T follicular helper cell (primary cell): ENCODE results near the gene CBR1.
"Not testable (repeated sequence)": the region's sequence is repeated elsewhere in the genome, so short reads cannot be mapped to it uniquely, and the experiment has no call there.

ENCODE experiments used
- DNase-seq: peaks from one replicate; pipeline ENCODE4 v3.0.0-alpha.2; 2020; ENCODE audit warnings: low read depth

Gene CBR1

GRCh38 chr21:36079671-36080070 lies 9.8 kb downstream of the CBR1 start:
- DNase-seq: no peak

- DNase-seq: no peak
Measured at GRCh38 chr21:36080386-36080785, 10.6 kb downstream of the CBR1 start.

- no peak for DNase-seq
Measured at GRCh38 chr21:36082237-36082664, 12.4 kb downstream of the CBR1 start.

- no peak for DNase-seq
Measured at GRCh38 chr21:36087362-36088138, 17.7 kb downstream of the CBR1 start.

GRCh38 chr21:36089946-36090345 lies 20.1 kb downstream of the CBR1 start:
- DNase-seq: no peak

- no peak for DNase-seq
Measured at GRCh38 chr21:36092681-36093080, 22.9 kb downstream of the CBR1 start.

- no peak for DNase-seq
Measured at GRCh38 chr21:36093512-36093911, 23.7 kb downstream of the CBR1 start.

- DNase-seq: no peak
Measured at GRCh38 chr21:36096398-36097290, 26.8 kb downstream of the CBR1 start.

GRCh38 chr21:36097427-36098181 lies 27.8 kb downstream of the CBR1 start:
- DNase-seq: no peak

GRCh38 chr21:36098182-36098532 lies 28.3 kb downstream of the CBR1 start:
- DNase-seq: no peak

GRCh38 chr21:36099000-36099399 lies 29.2 kb downstream of the CBR1 start:
- DNase-seq: no peak

GRCh38 chr21:36099695-36100211 lies 29.9 kb downstream of the CBR1 start:
- not testable (repeated sequence) for DNase-seq

GRCh38 chr21:36100971-36101641 lies 31.3 kb downstream of the CBR1 start:
- DNase-seq: no peak

- no peak for DNase-seq
Measured at GRCh38 chr21:36103434-36103833, 33.6 kb downstream of the CBR1 start.

- DNase-seq: peak; percentile 26
Measured at GRCh38 chr21:36104317-36105300, 34.8 kb downstream of the CBR1 start.

GRCh38 chr21:36105327-36105842 lies 35.6 kb downstream of the CBR1 start:
- no peak for DNase-seq

GRCh38 chr21:36109868-36110267 lies 40.0 kb downstream of the CBR1 start:
- DNase-seq: no peak

- DNase-seq: no peak
Measured at GRCh38 chr21:36111238-36111637, 41.4 kb downstream of the CBR1 start.

- DNase-seq: peak; percentile 60
Measured at GRCh38 chr21:36113647-36114428, 44.0 kb downstream of the CBR1 start.
